ENCODE measurements around the gene C1QTNF3.

C1QTNF3 gene

DNA sequence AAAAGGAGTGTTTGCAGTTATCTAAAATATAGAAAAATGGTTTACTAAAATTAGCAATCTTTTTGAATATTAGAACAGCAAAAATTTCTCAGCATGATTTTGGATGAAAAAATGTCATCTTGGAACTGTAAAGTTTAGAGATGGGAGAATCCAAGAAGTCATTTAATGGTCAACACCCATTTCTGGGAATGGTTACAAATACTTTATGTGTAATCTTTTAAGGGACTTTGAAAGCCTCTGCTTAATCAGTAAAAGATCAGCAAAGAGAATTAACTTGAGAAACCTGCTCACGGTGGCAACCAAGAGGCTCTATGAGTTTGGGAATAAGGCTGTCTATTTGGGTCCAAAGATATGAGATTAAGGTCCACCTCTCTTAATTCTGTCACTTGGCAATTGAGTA is 13.0 kb downstream of the C1QTNF3 start:
- H3K4me3 ChIP-seq (replicated peaks in 1 of 2; ENCODE audit: low read depth in 2 of 2, low read length in 2 of 2): no peak overlapping the region

DNA sequence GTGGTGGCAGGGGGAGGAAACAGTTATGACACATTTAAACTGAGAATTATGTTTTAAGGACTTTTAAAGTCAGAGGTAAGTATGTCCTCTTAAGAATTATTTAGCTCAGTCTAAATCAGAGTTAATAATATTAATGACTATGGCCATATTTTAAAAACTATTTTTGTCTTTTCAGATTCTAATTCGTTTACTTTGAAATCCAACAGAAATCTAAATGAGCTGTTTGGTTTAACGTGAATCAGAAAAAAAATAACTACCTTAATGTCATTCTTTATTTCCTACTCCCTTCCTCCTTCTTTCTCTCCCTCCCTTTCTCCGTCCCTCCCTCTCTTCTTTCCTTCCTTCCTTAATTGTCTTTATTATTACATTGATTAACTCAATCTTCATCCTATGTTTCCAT is 14.7 kb downstream of the C1QTNF3 start:
- DNase-seq (ENCODE audit: low read depth in 2 of 2): no peak
- TF ChIP-seq CTCF (IDR thresholded peaks at IDR 0.05; ENCODE audit: low read depth, low read length): no peak
- no peak overlapping the region for H3K4me3 ChIP-seq (replicated peaks in 1 of 2; ENCODE audit: low read depth in 2 of 2, low read length in 2 of 2)

More for the DNA sequence above, 13.0 kb downstream of the C1QTNF3 start:
- TF ChIP-seq CTCF (IDR thresholded peaks at IDR 0.05; ENCODE audit: low read depth, low read length): no peak
- DNase-seq (ENCODE audit: low read depth in 2 of 2): no peak

GRCh38 chr5:34026089-34026761 is 16.8 kb downstream of the C1QTNF3 start:
- no peak for TF ChIP-seq CTCF (IDR thresholded peaks at IDR 0.05; ENCODE audit: low read depth, low read length)
- DNase-seq (ENCODE audit: low read depth in 2 of 2): no peak
- H3K4me3 ChIP-seq (replicated peaks in 1 of 2; ENCODE audit: low read depth in 2 of 2, low read length in 2 of 2): no peak overlapping the region

- TF ChIP-seq CTCF (IDR thresholded peaks at IDR 0.05; ENCODE audit: low read depth, low read length): no peak
- DNase-seq (ENCODE audit: low read depth in 2 of 2): peak; percentile 39 to 65
Observed at GRCh38 chr5:34022121-34022705, 20.8 kb downstream of the C1QTNF3 start.

DNA sequence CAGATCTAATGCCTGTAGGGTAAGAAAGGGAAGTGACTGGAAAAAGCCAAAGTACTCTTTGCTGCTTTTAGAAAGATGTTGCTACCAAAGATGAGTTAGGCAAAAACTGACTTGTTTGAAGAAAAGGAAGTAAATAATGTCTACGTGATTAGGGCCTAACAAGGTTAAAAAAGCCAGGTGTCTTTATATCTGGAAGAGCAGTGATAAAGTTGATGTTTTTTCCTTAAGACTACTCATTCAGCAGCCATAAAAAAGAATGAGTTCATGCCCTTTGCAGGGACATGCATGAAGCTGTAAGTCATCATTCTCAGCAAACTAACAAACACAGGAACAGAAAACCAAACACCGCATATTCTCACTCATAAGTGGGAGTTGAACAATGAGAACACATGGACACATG is 21.7 kb downstream of the C1QTNF3 start:
- H3K4me3 ChIP-seq (replicated peaks in 1 of 2; ENCODE audit: low read depth in 2 of 2, low read length in 2 of 2): no peak overlapping the region
- no peak for DNase-seq (ENCODE audit: low read depth in 2 of 2)
- no peak for TF ChIP-seq CTCF (IDR thresholded peaks at IDR 0.05; ENCODE audit: low read depth, low read length)

More at GRCh38 chr5:34022121-34022705, 20.8 kb downstream of the C1QTNF3 start:
- H3K4me3 ChIP-seq (replicated peaks in 1 of 2; ENCODE audit: low read depth in 2 of 2, low read length in 2 of 2): no peak overlapping the region

DNA sequence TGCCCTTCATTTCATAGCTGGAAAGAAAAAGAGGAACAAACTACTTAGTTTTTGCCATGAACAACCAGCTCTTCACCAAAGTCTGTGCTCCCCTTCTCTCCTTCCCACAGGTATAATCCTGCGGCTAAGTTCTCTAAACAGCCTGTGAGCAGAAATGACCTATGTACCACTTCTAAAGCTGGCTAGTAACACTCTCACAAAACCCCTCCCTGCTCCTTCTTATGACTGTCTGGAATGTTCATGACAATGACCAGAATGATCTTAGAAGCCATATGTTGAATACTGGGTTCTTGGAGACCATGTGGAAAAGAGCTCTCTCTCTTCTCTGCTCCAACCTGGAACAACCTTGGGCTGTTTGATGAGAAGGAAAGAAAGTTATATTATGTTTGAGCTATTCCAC is 22.3 kb downstream of the C1QTNF3 start:
- DNase-seq (ENCODE audit: low read depth in 2 of 2): no peak
- no peak for TF ChIP-seq CTCF (IDR thresholded peaks at IDR 0.05; ENCODE audit: low read depth, low read length)
- H3K4me3 ChIP-seq (replicated peaks in 1 of 2; ENCODE audit: low read depth in 2 of 2, low read length in 2 of 2): no peak overlapping the region
